NCI-H146 treated with DMSO at 0.1 percent for 48 hours (cell line): ENCODE measurements around the gene TNFRSF11A.

Experiments used
- DNase-seq: peaks from one replicate; lab custom pipeline; 2025; ENCODE audit not compliant: unreplicated experiment; lab: John Stamatoyannopoulos, UW

The TNFRSF11A gene

DNA sequence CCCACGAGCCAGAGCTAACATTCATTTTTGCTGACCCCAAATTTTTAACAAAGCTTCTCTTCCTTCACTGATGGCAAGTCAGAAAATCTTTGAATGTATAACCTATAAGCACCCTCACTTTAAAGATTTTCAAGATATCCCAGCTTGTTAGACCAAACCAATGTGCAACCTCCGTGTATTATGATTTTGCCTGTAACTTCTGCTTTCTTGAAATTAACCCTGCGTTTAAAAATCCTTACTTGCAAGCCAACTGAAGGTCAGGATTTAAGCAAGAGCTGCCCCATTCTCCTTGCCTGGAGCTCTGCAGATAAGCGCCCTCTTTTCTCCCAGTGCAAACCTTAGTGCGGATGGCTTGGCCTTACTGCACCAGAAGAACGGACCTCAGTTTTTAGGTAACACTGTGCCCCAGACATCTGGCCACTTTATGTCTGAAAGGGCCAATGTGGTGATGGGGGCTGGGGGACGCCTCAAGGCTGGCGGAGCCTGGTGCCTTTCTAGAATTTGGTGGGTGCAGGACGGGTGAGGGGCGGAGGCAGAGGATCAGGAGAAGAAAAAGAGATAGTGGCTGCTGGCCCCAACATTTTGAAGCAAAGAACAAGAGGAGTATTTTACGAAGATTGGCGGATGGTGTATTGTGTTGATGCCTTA is 805 bp upstream of the TNFRSF11A start:
- no peak for DNase-seq

DNA sequence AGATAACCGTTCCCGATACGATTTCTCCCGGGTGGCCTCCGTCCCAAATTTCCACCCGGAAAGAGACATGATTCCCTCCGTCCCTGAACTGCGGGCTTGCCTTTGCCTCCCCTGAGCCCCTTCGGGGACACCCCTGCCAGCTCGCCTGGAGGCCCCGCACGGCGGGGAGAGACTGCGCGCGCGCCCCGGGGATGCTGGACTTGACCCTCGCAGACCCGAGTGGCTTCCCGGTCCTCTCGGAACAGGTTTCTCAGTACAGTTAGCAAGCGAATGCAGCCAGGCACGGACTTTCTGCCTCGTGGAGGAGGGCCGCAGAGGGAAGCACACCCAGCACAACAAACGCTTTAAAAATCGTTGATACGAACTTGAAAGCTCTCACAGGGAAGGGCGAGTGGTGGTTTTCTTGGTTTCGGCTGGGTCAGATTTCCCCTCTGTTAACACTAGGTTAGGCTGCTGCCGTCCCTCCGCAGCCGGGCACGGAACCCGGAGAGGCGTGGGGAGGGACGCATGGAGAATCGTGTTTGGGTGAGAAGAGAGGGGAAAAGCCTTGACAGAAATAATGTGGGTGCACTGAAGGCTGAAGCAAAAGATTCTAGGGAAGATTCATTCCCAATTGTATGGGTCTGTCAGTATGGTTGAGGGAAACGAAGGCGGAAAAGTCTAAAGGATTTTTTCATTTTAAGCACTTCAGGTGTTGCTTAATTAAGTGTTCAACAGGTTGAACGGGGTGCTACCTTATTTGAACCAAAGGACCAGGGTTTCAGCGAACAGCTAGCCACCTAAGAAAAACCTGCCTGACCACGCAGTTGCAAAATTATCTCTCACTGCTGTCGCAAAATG is 916 bp downstream of the TNFRSF11A start:
- DNase-seq, result peak; percentile 38

DNA sequence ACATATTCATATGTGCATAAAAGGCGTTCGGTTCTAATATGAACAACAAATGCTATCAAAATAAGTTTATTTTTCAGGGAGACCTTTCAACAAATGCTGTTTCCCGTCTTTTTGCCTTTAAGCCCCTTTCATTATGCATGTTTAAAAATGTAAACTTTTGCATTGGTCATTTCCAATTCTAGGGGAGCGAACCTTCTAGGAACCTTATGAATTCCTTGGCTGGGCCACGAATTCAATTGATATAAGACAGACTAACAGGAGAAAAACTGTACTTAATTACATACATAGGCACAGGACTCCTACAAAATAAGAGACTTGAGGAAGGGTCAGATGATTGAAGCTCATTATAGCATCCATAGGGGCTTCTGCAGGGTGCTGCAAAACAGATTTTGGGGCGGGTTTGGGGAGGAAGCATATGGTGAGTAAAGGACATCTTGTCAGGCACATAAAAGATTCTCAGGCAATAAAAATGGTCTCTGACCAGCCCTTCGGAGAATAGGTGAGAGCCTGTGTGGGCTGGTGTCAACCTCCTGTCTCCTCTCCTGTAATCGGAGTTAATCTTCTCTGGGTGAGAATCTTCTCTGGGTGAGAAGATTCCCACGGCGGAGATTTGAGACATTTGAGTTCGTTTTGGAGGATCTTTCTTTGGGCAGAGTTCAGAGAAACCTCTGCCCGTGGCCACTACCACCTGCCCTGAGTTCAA is 1.7 kb downstream of the TNFRSF11A start:
- no peak for DNase-seq

DNA sequence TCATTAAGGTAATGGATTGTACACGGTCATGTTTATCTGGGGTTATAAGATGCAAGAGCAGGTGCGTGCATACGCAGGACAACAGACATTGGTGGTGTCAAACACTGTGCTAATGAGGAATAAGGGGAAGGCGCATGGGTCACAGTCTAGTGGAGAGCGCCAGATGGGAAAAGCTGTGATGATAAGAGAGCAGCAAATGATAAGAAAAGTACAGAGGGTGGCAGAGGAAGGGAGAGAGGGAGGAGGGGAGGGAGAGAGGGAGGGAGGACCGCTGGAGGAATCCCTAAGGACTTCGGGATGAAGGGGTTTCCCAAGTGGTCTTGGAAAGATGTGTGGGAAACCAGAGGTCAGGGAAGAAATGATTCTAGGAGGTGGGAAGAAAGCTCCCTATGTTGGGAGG is 2.9 kb downstream of the TNFRSF11A start:
- peak; percentile 33 for DNase-seq

DNA sequence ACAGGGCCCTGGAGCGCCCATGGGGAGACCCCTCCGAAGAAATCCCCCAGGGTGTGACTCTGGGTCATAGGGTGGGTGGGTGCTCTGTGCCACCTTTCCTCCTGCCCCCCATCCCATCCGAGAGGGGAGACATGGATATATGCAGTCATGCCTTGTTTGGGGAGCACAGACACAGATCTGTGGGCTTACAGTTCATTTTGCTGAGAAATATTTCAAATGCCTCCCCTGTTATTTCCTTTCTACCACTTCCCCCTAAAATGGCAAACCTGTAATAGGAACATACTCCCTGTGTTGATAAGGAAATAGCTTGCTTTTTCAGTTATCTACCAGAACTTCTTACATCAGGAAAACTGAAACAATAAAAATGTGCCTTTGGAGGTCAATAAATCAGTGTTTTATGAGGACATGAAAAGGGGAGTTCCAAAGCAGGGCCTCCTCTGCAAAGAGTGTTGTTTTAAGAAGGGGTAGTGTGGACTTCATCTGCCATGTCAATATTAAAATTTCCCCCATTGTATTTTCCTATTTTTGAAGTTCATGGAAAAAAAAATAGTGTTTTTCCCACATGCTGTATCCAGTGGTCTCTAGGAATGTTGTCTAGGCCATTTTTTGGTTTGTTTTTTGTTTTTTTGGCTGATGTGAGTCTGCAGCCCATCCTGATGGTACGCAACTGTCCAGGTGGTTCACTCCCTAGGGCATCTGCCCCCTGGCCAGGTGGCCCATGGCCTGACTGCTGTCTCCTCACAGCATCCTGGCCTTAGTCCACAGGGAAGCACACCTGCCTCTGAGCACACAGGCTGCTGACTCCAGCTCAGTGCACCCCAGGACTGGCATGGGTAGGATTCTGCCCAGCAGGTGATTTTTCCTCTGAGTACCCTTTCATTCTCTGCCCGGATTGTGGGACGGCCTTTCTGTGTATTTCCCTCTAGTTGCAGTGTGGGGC is 3.7 kb downstream of the TNFRSF11A start:
- peak; percentile 85 for DNase-seq

DNA sequence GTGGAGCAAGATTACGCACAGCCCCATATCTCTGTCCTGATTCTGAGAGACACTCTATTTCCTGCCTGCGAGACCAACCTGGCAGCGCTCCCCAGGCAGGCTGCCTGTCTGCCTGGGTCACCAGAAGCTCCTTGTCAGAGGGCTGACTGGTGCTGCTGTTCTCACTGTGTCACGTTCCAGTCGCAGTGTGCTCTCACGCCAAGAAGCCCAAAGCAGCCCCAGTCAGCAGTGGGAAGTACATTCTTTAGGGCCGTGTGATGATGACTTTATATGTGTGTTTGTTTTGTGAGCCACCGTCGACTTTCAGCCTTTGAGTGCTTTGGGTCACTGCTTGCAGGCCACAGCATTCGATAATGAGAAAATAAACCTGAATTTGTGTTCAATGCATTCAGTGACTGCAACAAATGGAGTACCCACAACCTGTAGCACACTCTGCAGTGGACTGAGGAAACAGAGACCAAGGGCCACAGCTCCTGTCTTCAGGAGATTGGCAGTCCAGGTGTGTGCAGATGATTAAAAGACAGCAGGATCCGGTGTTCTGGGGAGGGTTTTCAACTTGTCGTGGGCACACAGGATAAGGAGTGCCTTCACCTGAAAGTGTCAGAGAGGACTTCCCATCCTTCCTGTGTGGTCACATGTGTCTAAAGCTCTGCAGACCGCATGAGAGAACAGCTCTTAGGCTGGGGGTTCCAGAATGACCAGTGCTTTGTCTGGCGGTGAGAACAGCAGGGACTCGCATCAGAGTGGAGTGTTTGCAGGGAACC is 4.8 kb downstream of the TNFRSF11A start:
- no peak for DNase-seq

DNA sequence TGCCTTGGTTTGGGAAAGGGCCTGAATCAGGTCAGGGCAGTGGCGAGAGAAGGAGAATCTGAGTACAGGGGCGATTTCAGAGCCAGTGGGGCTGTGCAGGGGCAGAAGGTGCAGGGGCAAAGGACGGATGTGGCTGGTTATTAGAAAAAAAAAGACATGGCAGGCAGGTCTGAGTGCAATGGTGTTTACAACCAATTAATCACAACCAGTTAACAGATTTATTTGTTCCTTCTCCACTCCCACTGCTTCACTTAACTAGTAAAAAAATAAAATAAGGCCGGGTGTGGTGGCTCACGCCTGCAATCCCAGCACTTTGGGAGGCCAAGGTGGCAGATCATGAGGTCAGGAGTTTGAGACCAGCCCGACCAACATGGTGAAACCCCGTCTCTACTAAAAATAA is 5.5 kb downstream of the TNFRSF11A start:
- DNase-seq, result no peak

DNA sequence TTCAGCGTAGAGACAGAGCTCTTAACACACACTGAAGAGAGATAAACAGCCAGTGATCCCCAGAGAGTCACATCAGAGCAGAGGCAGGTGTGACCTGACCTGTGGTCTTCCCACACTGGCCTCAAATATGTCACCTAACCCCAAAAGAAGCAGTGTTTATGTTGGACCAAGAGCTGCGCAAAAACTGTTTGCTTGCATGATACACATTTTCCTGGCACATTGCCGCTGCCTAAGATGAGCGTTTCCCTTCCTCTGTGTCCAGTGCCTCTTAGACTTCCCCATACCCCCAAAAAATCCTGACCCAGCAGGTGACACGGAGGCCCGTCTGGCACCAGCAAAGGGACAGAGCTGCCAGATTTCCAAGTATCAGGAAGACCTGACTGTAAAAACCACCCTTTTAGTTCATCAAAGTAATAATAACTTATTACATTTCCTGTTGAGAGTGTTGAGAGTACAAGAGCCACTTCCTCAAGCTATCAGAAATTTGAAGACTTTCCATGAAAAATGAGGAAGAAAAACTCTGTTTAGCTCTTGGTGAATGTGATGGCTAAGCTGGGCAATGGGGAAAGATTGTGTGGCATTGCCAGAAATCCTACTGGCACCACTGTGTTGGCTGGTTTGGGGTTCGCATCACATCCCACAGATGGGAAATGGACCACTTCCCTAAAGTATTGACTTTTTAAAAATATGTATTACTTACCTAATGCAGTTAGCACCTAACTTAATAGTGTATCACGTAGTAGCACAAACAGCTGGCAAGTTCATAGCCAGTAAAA is 6.7 kb downstream of the TNFRSF11A start:
- DNase-seq, result no peak

DNA sequence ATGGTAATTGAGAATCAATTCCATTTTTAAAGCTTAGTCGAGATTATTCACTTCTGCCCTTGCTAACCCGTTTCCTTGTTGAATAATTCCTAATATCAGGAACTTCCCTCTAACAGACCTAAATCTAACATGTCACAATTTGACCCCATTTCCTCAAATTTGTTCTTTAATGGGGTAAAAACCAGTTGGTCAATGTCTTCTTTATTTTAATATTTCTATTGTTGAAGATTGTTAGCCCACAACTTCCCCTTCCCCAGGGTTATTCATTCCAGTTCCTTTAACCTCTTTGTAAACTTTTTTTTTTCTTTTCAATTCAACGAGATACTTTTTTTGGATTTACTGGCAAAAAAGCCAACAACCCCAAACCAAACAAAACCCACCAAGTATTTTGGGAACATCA is 7.3 kb downstream of the TNFRSF11A start:
- DNase-seq, result no peak

DNA sequence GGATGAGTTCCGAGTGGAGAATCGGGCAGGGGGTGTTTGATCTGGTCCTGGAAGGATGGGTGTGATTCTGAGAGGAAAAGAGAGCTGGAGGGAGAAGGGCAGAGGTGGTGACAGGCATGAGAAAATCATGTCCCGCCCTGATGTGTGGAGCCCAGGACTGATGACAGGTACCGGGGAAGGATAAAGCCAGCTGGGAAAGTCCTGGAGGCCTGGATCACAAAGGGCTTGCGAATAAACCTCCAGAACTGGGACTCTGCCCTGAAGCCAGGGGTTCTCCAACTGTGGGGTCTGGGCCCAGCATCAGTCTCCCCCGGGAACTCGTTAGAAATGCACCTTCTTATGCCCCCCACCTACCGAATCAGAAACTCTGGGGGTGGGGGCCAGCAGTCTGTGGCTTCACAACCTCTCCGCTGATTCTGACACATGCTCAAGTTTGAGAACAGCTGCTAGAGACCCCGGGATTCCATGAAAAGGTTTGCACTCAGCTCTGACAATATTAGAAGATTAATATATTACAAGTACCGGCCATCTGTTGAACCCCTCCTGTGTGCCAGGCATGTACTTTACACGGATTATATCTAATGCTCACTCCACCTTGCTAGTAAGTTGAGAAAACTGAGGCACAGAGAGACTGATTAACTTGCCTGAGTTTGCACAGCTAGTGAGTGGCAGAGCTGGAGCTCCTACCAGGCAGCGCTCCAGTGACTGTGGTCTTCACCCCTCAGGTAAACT is 8.0 kb downstream of the TNFRSF11A start:
- no peak for DNase-seq

DNA sequence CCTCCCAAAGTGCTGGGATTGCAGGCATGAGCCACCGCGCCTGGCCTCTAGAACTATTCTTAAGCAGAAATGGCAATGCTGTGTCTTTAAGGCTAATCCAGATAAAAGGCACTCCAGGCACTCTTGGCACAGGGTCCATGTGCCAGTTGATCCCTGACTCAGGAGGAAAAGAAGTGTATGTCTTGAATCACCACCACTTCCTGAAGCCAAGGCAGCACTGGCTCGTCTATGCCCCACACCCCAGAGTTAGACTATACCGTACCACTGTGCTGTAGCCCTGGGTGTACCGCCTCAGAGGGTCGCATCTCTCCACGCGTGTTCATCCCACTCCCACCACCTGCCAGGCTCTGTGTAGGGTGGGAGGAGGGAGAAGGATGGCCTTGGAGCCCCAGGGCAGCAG is 9.0 kb downstream of the TNFRSF11A start:
- DNase-seq, result no peak

DNA sequence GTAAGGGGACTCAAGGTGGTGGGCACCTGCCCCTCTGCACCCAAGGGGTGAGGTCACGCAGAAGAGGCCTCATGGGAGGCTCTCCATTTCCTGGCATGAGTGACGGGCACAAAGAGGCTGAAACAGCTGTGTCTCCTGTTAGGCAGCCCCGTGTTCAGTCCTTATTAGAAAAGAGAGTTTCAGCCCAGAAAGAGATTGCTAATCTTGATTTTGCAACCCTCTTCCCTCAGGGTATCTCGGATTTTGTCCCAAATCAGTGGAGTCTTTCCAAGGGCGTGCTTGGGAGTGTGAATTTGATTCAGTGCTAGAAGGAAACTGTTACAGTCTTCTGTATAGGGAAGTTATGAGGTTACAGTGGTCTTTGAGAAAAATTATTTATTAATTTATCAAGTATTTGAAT is 10.4 kb downstream of the TNFRSF11A start:
- no peak for DNase-seq

DNA sequence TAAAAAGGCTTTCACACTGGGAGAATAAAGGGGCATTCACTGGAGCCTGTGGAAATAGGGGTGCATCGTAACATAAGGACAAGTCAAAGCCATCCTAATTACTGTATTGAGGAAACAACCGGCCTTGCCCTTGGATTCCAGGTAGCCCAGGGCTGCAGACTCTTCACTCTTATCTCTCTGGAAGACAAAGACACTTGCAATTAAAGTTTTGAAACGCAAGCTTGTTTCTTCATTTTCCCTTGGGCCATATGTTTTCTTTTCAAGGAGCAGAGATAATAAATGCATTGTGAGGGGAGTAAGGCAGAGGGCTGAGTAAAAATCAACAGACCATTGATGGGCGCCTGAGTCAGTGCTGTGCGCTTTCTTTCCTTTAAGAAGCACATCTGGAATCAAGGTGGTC is 11.5 kb downstream of the TNFRSF11A start:
- DNase-seq, result no peak

DNA sequence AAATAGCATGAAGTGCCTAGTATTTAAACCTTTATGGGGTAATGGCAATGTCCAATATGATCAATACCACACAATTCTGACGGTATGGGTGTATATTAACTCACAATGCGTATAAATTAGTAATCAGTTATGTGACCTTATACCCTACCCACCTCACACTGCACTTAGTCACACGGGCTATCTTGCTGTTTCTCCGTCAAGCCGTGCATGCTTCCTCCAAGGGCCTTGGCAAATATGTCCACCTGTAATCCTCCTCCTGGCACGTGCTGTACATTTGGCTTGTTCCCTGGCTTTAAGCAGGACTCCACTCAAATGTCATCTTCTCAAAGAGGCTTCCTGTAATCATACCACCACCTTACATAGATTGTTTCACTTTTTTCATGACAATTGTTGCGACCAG is 12.2 kb downstream of the TNFRSF11A start:
- DNase-seq, result no peak

DNA sequence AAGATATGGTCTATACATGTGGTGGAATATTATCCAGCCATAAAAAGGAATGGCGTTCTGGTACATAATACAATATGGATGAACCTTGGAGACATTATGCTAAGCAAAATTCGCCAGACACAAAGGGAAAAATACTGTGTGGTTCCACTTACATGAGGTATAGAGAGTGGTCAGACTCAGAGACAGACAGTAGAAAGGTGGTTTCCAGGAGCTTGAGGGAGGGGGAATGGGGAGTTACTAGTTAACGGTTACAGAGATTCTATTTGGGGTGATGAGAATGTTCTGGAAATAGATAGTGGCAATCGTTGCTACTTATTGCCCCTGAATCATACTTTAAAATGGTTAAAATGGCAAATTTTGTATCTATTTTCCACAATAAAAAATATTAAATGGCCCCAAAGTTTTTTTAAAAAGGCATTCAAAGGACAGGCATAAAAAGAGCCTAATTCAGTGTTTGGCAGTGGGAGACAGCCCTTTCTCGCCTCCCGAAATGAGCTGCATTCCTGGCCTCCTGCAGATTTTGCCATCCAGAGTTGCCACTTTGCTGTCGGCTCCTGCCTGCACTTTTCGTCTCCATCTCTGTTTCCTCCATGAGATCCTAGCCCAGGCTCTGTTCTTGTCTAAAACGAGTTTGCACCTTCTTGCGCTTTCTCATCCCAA is 13.5 kb downstream of the TNFRSF11A start:
- no peak for DNase-seq

DNA sequence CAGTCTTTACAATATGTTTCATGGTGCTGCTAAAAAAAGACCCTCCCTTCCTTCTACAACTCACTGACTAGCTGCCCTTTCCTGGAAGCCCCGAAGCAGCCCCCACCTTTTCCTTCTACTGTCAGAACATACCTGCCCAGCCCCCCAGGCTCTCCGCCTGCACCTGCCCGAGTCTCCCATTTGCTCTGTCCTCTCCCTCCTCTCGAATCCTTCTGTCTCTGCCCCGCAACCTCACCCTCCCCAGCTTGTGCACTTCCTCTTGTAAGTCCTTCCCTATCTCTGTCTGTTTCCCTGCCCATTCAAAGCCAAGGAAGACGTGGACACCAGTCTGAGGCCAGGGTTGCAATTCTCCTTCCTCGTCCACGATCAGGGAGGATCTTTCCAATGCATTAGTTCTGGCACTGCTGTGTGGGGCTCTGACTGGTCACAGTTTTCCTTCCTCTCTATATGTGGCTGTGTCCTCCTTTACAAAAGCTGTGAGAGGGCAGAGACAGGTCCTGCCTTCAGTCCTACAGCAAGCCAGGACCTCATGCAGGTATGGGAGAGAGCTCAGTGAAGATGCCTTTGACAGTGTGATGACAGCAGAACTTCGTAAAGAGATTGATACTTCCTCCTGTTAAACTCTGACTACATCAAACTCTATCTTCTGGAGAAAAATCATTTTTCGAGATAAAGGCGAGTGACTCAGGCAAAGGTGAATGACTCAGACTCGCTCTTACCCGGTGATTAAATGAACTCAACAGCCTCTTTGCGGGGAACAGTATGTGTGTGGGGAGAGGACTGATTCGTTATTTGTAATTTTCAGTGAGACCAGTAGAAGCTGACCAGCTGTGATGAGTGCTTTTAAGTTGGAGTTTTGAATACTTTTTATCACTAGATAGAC is 14.2 kb downstream of the TNFRSF11A start:
- DNase-seq, result no peak

DNA sequence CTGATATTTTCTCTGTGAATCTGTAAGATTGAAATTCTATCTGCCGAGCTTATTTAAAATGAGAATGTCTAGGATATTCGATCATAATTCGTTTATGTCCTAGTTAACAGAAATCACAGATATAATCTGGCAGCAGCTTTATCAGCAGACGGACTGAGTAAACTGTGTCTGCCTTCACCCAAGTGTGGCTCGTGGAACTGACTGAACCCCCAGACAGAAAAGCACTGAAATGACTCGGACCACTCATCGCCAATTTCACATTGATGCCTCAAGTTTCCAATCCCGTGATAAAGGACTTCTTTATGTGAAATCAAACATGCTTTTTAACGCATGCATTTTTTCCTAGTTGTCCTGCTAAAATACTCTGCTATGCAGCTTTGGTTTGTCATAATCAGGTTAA is 15.9 kb downstream of the TNFRSF11A start:
- DNase-seq, result no peak
